Islet precursor cell (in vitro differentiated cells): ENCODE data around the gene USH1C.

Source experiments
- DNase-seq: peaks from one replicate; pipeline ENCODE4 v3.0.0-alpha.2; 2018

USH1C gene

GRCh38 chr11:17462940-17463339 lies 81.3 kb downstream of the USH1C start:
- no peak for DNase-seq

- no peak for DNase-seq
Measured at GRCh38 chr11:17460406-17460805, 83.8 kb downstream of the USH1C start.

- DNase-seq, result no peak
Measured at GRCh38 chr11:17459236-17459896, 84.8 kb downstream of the USH1C start.

GRCh38 chr11:17458268-17458667 lies 85.9 kb downstream of the USH1C start:
- no peak for DNase-seq

- DNase-seq, result no peak
Measured at GRCh38 chr11:17457396-17458173, 86.6 kb downstream of the USH1C start.

GRCh38 chr11:17452668-17453067 lies 91.5 kb downstream of the USH1C start:
- DNase-seq, result no peak

- DNase-seq, result no peak
Measured at GRCh38 chr11:17449158-17449557, 95.1 kb downstream of the USH1C start.

- DNase-seq, result no peak
Measured at GRCh38 chr11:17446482-17446881, 97.7 kb downstream of the USH1C start.

- no peak for DNase-seq
Measured at GRCh38 chr11:17445240-17445795, 98.9 kb downstream of the USH1C start.

- no peak for DNase-seq
Measured at GRCh38 chr11:17443926-17444690, 100.1 kb downstream of the USH1C start.
